Measurements from ENCODE around the gene CSHL1.

GRCh38 chr17:63945784-63946439 lies 34.9 kb upstream of the CSHL1 start:
- TF ChIP-seq EP300 (IDR thresholded peaks at IDR 0.05) (no peak), CTCF (IDR thresholded peaks at IDR 0.05) (no peak)

All from sigmoid colon (tissue), 4 donors.